GM19023 (cell line): ENCODE measurements around the gene DHRS1.
A peak's percentile ranks its signal among the peaks of the same experiment; 100 is the strongest.

ENCODE experiments used
- ATAC-seq: cut with Tn5 transposase; IDR thresholded peaks from one replicate; pipeline ENCODE4 v1.9.1; 2021; ENCODE audit warnings: mild to moderate bottlenecking, moderate library complexity; ENCODE audit not compliant: unreplicated experiment

The DHRS1 gene

GRCh38 chr14:24299255-24300191 is at the start of gene DHRS1, which contains the start of gene NOP9:
Gene DHRS1 (minus strand): TSS chr14:24299780. CDS start chr14:24299106, 674 bp downstream.
Gene NOP9 (plus strand): TSS chr14:24299850. CDS start chr14:24299955, 105 bp downstream.
- peak; percentile 71 for ATAC-seq

- ATAC-seq, result no peak
These were observed 48.6 kb upstream of the DHRS1 start for GRCh38 chr14:24348186-24348585.

GRCh38 chr14:24347134-24347533 is 47.6 kb upstream of the DHRS1 start:
- no peak for ATAC-seq

DNA sequence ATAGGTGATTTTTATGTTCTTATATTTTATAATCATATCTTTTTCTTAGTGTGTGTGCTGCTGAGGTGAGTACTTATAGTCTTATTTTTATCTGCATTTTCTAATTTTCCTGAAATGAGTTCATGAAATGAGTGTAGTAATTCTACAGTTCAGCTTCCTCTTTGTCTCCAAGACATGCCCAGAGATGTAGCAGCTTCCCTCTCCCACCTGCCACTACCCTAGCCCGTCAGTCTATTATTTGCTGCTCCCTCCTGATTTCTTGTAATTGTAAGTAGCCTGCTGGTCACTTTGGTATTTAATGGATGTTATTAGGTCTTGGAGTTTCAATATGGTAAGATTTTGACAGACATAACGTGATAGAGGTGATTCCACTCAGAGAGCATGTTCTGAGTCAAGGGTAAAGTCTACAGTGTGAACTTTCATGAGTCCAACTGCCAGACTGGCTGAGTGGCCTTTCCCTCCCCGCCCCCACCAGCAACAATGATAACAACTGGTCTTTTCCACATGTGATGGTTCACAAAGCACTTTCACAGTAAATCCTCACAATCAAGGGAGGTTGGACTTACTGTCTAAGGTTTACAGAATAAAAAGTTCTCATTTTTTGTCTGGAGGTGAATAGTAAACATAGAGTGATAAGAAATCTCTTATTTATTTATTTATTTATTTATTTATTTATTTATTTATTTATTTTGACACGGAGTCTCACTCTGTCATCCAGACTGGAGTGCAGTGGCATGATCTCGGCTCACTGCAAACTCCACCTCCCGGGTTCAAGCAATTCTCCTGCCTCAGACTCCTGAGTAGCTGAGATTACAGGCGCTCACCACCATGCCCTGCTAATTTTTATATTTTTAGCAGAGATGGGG is 44.4 kb upstream of the DHRS1 start:
- ATAC-seq, result no peak

- no peak for ATAC-seq
These were observed 43.3 kb upstream of the DHRS1 start for GRCh38 chr14:24342889-24343288.

DNA sequence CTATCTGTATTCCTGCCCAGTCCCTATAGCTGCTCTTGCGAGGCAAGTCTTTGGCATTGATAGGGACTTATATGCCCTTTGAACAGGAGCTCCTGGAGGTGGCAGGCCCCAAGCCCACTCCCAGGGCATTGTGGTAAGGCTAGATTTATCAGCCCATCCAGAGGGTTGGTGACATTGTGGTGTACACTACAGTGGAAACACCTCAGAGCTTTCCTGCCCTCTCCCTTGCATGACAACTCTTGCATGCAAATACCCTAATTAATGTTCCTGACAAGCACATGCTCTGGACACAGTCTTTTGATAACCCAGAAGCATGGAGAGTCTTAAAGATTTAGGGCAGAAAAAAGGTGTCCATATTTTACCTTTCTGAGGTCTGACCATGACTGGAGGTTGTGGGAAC is 41.0 kb upstream of the DHRS1 start:
- no peak for ATAC-seq

GRCh38 chr14:24339284-24340151 is 39.9 kb upstream of the DHRS1 start, which contains the start of gene RIPK3:
Gene RIPK3 (minus strand): TSS chr14:24339991. CDS start chr14:24339826, 165 bp downstream.
- peak; percentile 90 for ATAC-seq

DNA sequence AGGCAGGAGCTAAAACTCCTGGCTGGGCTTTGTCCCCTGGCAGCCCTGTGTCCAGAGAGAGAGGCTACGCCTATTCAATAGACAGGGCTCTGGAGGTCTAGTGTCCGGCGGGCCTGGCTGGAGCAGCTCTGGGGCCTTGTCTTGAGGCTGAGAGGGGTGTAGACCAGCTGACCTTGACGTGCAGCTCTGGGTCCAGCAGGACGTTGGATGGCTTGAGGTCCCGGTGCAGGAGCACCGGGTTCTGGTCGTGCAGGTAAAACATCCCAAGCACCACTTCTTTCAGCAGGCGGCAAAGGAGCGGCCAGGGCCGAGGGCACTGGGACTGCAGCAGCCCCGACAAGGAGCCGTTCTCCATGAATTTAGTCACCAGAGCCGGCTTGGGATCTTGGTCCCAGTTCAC is 39.3 kb upstream of the DHRS1 start:
- ATAC-seq, result no peak

DNA sequence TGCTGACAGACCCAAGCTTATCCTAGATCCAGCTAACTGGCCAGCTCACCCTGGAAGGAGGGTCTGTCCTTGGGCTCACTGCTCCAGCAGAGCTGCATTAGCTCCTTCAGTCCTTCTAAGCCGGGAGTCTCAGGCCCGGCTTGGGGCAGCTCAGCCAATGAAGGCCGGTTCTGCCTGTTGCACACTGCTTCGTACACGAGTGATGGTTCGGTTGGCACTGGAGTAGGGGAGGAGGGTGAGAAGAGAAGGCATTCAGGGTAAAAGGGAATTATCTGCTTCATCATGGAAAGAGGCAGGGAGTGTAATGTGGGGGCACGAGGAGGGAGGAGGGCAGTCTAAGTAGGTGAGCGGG is 38.2 kb upstream of the DHRS1 start:
- ATAC-seq, result no peak

- ATAC-seq, result no peak
These were observed 37.7 kb upstream of the DHRS1 start for GRCh38 chr14:24337144-24337823.

DNA sequence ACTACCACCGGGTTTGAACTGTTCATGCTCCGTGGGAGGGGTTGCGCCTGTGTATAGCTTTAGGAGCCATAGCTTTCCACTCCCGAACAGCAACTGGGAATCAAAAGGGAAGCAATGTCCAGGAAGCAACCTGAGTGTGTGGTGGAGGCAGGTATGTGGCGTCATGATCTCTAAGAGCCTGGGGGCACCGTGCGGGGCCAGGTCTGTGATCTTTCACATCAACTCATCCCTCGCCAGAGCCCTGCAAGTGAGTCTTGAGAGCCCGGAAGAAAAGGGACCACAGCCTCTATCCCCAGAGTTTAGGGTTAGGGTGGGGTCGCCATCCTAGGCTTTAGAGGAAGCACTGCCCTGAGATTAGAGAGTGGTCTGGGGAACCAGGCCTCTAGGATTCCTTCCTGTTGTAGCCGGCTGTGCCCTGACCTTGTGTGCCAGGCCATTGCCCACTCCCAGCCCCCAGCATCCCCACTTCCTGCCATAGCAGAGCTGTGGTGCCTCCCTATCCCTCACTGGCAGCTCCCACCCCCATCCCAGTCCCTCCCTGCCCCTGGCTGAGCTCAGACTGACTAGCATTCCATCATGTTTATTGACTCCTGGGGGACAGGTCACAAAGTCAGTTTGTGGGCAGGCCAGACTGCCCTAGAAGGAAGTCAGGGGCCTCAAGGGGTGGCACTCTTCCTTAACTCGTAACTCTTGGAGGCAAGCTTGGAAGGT is 36.0 kb upstream of the DHRS1 start:
- no peak for ATAC-seq

GRCh38 chr14:24334431-24335291 is 35.1 kb upstream of the DHRS1 start, which contains the start of gene ADCY4:
Gene ADCY4 (minus strand): TSS chr14:24335071. CDS start chr14:24334652, 419 bp downstream.
- no peak for ATAC-seq

- ATAC-seq, result peak; percentile 73
These were observed 32.9 kb upstream of the DHRS1 start for GRCh38 chr14:24332268-24332993.

DNA sequence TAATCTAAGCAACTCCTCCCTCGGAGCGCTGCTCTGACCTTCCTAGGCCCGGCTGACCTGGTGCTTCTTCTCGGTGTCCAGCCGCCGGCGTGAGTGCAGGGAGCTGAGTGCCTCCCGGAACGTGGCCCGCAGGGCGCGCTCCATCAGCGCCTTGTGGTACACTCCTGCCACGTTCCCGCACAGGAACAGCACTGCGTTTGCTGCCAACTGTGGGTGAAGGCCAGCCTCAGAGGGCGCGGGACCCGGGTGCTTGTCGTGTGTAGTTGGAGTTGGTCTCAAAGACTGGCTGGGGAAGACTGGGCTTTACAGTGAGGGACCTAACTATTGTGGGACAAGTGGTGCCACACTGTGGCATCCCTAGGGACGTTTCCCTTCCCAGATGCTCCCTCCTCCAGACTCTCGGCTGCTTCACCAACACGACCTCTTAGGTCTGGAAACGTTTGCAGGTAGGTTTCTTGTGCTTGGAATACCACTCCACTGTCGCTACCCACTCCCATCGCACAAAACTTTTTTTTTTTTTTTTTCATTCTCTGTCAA is 32.2 kb upstream of the DHRS1 start:
- no peak for ATAC-seq

DNA sequence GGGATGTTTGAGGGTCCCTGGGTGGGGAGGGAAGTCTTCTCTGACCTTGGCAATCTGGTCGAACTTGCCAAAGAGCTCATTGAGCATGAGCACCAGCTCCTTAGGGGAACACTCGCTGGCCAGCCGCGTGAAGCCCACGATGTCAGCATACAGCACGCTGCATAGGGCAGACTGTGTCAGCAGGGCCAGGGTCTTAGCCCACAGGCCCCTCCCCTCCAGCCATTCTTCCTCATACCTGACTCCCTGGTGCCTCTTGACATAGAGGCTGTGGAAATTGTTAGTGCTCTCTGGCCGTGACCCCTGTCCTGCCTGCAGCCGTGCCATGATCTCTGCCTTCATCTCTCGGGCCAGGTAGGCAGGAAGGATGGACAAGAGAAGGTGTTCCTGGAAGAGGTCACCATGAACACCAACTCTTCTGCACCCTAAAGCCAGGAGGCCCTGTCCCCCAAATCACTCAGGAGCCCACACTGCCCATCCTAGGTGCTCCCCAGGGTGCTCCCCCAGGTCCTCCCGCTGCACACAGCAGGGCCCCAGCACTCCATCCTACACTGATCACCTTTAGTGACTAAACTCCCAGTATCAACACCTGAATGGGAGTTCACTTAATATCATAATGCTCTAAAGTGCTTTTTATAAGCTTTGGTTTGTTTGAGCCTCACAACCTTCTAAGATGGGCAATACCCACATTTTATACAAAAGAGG is 31.5 kb upstream of the DHRS1 start:
- ATAC-seq, result no peak

GRCh38 chr14:24329736-24330135 is 30.2 kb upstream of the DHRS1 start:
- ATAC-seq, result no peak
